GM18909 (cell line): ENCODE data around the gene CLEC4C.
"Not testable (repeated sequence)": the region's sequence is repeated elsewhere in the genome, so short reads cannot be mapped to it uniquely, and the experiment has no call there.

ENCODE experiments used
- ATAC-seq: cut with Tn5 transposase; IDR thresholded peaks from one replicate; pipeline ENCODE4 v1.9.1; 2021; ENCODE audit warnings: mild to moderate bottlenecking; ENCODE audit not compliant: unreplicated experiment, poor library complexity

CLEC4C gene, protein sequence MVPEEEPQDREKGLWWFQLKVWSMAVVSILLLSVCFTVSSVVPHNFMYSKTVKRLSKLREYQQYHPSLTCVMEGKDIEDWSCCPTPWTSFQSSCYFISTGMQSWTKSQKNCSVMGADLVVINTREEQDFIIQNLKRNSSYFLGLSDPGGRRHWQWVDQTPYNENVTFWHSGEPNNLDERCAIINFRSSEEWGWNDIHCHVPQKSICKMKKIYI

DNA sequence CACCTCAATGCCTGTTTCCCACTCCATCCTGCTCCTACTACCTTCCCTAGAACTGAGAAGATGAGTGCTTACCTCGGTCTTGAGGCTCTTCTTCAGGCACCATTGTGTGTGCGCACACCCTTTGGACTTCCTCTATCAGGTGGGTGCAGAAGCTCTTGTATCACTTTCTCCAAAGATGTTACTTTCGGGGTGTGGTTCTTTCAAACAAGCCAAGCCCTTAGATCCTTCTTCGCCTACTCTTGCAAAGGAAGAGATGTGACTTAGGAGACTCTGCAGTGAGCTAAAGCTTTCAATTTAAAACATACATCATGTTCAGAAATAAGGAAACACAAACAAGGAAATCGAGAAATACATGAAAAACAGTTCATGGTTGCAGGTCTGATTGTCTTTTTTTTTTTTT lies at the start of gene CLEC4C:
CLEC4C (minus strand) TSS at position 130 of the 400 bp plus-strand sequence; CDS start at position 103, 27 bp downstream.
- ATAC-seq: no peak

DNA sequence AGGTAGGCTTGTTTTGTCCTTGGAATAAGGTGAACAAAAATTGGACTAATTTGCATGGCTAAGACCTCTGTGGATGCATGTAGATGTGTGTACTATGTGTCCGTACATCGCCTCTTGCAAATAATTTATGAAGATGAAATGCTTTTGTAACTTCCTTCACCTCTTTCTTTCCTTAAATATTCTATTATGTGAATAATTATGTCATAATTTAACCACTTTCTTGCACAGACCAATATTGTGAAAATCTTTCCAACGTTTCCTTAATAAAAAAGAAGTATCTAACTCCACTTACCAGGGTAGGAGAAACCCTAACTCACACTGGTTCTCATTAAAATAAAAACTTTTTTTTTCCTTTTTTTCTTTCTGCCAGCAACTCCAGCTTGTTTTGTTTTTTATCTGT lies 46.0 kb upstream of the CLEC4C start:
- ATAC-seq: no peak

DNA sequence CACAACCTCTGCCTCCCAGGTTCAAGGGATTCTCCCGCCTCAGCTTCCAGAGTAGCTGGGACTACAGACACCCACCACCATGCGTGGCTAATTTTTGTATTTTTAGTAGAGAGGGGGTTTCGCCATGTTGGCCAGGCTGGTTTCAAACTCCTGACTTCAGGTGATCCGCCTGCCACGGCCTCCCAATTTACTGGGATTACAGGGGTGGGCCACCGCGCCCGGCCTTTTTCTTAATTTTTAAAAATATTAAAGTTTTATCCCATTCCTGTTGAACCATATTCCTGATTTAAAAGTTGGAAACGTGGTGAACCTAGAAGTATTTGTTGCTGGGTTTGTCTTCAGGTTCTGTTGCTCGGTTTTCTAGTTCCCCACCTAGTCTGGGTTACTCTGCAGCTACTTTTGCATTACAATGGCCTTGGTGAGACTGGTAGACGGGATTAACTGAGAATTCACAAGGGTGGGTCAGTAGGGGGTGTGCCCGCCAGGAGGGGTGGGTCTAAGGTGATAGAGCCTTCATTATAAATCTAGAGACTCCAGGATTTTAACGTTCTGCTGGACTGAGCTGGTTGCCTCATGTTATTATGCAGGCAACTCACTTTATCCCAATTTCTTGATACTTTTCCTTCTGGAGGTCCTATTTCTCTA lies 41.8 kb upstream of the CLEC4C start, which contains the start of gene NANOG:
NANOG (plus strand) TSS at position 519 of the 645 bp plus-strand sequence. CDS start 213 bp downstream, outside the sequence.
- not testable (repeated sequence) for ATAC-seq

DNA sequence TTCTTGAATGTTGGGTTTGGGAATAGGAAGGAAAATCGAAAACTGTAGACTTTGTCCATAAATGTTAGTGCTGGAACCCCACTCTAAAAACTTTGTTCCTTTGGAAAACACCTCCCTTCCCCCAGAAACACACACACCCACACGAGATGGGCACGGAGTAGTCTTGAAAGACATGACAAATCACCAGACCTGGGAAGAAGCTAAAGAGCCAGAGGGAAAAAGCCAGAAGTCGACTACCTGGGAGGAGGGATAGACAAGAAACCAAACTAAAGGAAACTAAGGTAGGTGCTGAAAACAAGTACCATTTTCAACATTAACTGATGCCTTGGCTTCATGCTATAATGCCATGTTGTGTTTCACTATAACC lies 41.1 kb upstream of the CLEC4C start:
- no peak for ATAC-seq

DNA sequence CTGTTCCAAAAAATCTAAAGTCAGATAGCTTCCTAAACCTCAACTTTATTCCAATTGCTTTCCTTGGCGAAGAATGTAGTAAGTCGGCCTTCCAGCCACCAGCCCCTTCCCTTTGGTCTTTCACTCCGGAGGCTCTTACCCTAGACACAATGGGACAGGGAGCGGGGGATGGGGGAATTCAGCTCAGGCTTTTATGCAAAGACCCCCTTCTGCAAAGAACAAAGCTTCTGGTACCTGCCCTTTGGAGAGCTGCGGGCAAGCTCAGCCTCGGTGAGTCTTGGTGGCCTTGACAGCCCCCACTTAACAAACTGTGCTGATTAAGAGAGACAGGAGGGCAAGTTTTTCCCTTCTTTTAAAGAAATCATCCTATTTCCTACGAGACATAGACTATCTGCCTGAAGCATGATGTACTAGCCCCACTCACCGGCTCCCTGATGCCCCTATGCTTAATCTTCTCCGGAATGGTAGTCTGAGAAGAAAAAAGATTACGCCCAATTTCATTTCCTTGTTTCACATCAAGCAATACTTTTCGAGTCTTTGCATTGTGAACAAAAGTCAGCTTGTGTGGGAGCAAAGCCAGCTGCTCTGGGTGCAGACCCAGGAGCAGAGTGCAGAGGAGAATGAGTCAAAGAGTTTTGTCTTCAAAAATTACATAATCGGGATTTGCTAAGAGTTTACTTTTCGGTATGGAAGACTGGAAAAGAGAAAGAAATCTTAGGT lies 40.6 kb upstream of the CLEC4C start:
- no peak for ATAC-seq

DNA sequence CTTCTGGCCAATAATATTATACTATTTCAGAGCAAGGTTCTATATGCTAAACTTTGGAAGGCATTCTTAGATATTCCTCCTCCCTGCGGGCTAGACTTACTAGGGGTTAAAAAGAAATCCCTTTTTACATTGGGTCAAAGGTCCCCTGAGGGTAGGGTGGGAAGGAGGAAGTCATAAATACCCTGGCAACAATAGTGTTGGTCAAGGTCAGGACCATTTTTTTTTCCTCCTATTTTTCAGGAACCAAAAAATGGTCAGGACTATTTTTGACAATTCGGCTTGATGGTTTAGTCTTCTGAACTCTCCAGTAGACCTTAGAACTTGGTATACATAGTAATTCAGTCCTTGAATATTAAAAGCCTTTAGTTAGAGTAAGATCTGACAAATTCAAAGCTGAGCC lies 37.5 kb upstream of the CLEC4C start:
- no peak for ATAC-seq

DNA sequence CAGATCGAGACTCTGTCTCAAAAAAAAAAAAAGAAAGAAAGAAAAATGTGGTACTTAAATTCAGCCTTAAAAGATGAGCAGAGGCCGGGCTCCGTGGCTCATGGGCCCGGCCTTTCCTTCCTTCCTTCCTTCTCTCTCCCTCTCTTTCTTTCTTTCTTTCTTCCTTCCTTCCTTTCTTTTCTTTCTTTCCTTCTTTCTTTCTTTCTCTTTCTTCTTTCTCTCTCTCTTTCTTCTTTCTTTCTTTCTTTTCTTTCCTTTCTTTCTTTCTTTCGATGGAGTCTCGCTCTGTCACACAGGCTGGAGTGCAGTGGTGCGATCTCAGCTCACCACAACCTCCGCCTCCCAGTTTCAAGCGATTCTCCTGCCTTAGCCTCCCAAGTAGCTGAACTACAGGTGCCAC lies 36.3 kb upstream of the CLEC4C start:
- not testable (repeated sequence) for ATAC-seq

DNA sequence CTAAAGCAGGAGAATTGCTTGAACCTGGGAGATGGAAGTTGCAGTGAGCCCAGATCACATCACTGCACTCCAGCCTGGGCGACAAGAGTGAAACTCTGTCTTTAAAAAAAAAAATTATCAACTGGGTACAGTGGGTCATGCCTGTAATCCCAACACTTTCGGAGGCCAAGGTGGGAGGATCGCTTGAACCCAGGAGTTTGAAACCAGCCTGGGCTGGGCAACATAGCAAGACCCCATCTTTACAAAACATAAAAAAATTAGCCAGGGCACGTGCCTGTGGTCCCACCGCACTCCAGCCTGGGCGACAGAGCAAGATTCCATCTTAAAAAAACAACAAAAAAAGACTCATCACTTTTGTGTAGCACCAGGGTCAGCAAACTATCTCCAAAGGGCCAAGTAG lies 34.9 kb upstream of the CLEC4C start:
- ATAC-seq: no peak

DNA sequence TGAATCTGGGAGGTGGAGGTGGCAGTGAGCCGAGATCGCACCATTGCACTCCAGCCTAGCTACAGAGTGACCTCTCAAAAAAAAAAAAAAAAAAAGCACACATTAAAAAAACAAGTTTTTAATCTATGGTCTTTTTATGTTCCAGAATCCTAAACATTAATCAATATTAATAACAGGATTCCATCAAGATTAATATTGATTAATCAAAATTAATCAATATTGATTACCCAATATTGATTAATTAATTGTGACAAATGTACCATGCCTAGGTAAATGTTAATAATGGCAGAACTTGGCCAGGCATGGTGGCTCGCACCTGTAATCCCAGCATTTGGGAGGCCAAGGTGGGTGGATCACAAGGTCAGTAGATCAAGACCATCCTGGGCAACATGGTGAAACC lies 34.1 kb upstream of the CLEC4C start:
- ATAC-seq: no peak

DNA sequence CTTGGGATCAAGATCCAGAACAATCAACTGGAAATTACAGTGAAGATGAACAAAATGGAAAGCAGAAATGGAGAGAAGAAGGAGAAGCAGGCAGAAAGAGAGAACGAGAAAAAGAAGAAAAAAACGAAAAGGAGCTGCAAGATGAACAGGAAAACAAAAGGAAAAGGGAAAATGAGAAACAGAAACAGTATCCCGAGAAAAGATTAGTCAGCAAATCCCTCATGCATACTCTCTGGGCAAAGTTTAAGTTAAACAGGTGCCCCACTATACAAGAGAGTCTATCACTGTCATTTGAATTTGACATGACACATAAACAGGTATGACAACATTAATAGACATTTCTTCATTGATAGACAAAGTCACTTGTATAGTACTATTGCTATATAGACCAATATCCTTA lies 22.8 kb upstream of the CLEC4C start:
- ATAC-seq: no peak

DNA sequence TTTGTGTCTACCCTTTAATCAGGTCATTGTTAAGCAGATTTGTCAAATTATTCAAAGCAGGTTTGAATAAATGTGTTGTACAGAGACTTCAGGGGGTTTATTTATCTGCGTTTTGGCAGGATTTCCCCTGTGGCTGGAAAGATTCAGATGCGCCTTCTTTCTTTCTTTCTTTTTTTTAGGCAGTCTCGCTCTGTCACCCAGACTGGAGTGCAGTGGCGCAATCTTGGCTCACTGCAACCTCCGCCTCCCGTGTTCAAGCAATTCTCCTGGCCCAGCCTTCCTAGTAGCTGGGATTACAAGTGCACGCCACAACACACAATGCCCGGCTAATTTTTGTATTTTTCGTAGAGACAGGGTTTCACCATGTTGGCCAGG lies 11.6 kb upstream of the CLEC4C start:
- no peak for ATAC-seq

DNA sequence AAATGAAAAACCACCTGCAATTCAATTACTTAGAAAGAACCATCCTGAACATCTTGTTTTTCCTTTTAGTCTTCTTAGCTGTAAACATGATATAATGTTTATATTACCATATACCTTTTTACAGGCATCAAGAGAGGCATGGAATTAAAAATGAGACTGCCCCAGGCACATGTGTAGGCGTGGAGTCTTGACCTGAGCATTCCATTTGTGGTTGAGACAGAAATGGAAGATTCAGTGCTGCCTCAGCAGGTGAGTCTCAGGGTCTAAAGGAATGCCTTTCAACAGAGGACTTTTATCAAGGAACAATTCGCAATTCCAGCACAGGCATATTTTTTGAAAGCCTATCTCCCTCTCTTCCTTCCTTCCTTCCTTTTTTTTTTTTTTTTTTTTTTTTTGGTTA lies 9.8 kb upstream of the CLEC4C start:
- no peak for ATAC-seq

DNA sequence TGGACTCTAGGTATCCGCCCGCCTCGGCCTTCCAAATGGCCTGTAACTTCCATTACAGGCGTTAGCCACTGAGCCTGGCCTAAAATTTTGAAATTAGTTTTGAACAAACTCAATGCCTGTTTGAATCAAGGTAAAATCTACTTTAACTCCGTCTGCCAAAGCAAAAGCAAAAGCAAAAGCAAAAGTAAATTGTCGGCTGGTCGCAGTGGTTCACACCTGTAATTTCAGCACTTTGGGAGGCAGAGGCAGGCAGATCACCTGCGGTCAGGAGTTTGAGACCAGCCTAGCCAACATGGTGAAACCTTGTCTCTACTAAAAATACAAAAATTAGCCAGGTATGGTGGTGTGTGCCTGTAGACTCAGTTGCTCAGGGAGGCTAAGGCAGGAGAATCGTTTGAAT lies 8.5 kb upstream of the CLEC4C start:
- ATAC-seq: not testable (repeated sequence)

DNA sequence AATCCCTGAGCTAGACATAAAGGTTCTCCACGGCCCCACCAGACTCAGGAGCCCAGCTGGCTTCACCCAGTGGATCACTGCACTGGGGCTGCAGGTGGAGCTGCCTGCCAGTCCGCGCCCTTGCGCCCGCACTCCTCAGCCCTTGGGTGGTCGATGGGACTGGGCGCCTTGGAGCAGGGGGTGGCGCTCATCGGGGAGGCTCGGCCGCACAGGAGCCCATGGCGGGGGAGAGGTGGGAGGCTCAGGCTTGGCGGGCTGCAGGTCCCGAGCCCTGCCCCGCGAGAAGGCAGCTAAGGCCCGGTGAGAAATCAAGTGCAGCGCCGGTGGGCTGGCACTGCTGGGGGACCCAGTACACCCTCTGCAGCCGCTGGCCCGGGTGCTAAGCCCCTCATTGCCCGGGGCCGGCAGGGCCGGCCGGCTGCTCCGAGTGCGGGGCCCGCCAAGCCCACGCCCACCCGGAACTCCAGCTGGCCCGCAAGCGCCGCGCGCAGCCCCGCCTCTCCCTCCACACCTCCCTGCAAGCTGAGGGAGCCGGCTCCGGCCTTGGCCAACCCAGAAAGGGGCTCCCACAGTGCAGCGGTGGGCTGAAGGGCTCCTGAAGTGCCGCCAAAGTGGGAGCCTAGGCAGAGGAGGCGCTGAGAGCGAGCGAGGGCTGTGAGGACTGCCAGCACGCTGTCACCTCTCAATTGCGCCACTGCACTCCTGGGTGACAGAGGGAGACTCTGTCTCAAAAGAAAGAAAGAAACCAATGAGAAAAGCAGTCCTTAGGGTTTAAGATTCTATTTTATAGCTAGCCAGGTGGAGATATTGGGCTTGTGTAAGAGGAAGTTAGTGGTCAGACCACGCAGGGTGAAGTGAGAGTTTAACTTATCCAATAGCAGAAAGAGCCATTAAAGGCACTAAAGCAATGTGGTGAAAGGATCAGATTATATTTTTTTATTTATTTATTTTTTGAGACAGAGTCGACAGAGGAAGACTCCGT lies 5.1 kb upstream of the CLEC4C start:
- ATAC-seq: not testable (repeated sequence)

DNA sequence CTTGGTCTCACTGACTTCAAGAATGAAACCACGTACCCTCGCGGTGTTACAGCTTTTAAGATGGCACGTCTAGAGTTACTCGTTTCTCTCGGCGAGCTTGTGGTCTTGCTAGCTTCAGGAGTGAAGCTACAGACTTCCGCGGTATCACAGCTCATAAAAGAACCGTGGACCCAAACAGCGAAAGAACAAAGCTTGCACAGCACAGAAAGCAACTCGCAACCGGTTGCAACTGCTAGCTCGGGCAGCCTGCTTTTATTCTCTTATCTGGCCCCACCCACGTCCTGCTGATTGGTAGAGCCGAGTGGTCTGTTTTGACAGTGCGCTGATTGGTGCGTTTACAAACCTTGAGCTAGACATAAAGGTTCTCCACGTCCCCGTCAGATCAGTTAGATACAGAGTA lies 4.2 kb upstream of the CLEC4C start:
- no peak for ATAC-seq

DNA sequence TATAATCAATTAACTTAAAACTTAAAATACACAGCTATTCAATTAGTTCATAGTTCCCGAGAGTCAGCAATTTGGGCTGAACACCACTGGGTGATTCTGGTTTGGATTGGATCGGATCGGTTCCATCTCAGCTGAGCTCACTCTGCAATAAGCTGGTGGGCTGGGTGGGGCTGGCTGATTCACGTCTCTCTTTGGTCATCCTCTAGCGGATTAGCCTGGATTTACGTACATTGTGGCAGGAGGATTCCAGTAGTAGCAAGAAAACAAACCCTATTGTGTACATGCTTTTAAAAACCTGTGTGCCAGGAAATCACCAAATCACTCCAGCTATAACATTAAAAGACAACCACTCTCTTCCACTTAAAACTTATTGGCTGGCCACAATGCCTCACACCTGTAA lies 3.2 kb upstream of the CLEC4C start:
- ATAC-seq: no peak

DNA sequence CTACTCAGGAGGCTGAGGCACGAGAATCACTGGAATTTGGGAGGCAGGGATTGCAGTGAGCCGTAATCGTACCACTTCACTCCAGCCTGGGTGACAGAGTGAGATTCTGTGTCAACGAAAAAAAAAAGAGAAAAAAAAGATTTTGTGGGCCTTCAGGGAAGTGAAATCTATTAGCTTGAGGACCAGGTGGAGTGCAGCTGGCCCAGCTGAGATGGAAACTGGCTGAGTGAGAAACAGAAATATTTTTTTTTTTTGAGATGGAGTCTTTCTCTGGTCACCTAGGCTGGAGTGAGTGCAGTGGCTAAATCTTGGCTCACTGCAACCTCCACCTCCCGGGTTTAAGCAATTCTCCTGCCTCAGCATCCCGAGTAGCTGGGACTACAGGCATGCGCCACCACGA lies 2.3 kb upstream of the CLEC4C start:
- ATAC-seq: no peak

DNA sequence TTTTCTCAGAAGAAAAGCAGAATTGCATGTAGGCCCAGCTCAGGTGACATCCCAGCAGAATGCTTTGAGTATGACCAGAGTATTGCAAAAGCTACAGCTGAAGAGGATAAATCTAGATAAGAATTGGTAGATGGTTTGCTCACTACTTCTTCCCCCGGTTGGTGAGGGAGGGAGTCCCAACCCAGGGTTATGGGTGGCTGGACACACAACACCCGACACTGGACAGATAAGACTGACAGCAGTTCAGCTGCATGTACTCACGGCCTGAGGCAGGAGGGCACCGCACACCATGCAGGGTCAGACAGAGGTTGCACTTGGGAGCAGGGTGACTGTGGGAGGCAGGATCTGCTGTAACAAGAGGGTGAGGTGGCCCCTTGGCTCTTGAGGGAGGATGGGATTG lies 1.7 kb upstream of the CLEC4C start:
- ATAC-seq: no peak

DNA sequence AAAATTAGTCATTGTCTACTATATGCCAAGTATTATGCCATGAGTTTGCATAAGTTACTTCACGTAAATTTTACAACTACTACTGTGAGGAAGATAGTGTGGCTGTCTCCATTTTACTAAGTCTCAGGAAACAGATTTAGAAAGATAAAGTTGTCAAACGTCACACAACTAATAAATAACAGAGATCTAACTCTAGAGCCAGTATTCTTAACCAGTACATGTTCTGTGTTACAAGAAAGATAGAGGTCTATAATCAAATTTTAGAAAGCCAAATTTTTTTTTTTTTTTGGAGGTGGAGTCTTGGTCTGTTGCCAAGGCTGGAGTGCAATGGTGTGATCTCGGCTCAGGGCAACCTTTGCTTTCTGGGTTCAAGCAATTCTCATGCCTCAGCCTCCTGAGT lies 14.2 kb downstream of the CLEC4C start:
- no peak for ATAC-seq

DNA sequence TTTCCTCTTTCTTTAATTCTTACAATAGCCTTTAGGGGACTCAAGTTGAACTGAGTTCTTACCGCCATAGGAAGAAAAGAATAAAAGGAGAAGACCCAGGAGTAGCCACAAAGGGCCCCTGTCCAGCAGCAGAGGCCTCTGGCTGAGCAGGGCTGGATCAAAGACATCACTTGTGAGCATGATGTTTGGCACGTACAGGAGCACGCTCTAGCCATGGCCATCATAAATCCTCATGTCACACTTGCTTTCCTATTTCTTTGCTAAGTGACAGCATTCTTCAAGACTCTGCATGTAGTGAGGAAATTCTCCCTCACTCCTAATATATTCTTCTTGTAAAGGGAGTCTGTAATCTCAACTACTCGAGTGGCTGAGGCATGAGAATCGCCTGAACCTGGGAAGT lies 15.7 kb downstream of the CLEC4C start:
- ATAC-seq: no peak
